Femur (tissue), 1 donor: ENCODE data around the gene SEM1.
"Not testable (repeated sequence)": the region's sequence is repeated elsewhere in the genome, so short reads cannot be mapped to it uniquely, and the experiment has no call there.

ENCODE experiments used
- DNase-seq: peaks from one replicate; pipeline ENCODE4 v3.0.0-alpha.2; 2017

Gene SEM1

GRCh38 chr7:96700516-96700915 is 9.1 kb downstream of the SEM1 start:
- DNase-seq: no peak

- DNase-seq: no peak
These were observed 10.3 kb downstream of the SEM1 start for GRCh38 chr7:96699219-96699871.

GRCh38 chr7:96698449-96698848 is 11.2 kb downstream of the SEM1 start:
- not testable (repeated sequence) for DNase-seq

GRCh38 chr7:96697822-96698221 is 11.8 kb downstream of the SEM1 start:
- DNase-seq: no peak

GRCh38 chr7:96695581-96695980 is 14.1 kb downstream of the SEM1 start:
- no peak for DNase-seq

GRCh38 chr7:96694082-96694481 is 15.6 kb downstream of the SEM1 start:
- no peak for DNase-seq

DNA sequence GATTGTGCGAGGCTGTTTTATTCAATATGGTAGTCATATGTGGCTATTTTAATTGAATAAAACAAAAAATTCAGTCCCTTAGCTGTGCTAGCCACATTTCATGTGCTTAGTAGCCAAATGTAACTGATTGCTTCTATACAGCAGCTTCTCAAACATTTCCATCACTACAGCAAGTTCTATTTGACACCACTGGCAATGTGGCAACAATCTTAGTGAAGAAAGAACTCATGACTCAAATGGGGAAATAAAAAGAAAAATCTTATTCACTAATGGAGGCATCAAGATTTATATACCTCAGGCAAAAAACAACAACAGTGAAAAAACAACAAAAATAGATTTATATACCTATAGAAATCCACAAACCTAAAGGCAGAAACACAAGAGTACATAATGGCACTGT is 17.9 kb downstream of the SEM1 start:
- DNase-seq: no peak

DNA sequence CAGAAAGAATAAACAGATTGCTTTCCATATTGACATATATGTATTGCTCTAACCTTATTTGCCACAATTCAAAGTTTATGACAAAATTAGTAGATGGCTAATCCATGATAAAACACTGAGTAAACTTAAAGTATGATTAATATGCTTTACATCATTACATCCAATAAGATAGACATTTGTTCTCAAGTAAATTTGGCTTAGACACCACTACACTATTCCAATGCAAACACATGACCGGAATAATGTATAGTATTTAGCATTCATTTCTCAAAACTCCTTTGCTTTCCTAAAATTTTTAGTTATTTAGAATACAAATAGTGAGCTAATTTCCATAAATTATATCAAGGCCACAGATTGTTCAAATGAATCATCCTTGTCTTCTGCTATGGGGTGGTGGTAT is 20.2 kb downstream of the SEM1 start:
- DNase-seq: no peak

- no peak for DNase-seq
These were observed 23.3 kb downstream of the SEM1 start for GRCh38 chr7:96686305-96686704.

DNA sequence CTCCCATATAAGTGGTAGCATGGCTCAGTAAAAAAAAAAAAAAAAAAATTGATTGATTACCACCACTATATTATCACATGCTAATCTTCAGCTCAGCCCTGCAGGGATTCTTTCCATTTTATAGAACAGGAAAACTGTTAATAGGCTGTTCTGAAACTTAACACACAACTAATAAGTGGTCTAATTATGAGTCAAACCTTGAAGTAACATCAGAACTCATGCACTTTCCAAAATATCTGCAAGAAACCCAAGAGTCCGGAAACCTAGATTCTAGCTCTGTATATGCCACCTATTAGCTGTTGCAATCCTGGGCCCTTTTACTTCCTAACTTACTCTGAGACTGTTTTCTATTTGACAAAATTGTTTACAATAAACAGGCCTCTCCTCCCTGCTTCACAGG is 23.9 kb downstream of the SEM1 start:
- no peak for DNase-seq

DNA sequence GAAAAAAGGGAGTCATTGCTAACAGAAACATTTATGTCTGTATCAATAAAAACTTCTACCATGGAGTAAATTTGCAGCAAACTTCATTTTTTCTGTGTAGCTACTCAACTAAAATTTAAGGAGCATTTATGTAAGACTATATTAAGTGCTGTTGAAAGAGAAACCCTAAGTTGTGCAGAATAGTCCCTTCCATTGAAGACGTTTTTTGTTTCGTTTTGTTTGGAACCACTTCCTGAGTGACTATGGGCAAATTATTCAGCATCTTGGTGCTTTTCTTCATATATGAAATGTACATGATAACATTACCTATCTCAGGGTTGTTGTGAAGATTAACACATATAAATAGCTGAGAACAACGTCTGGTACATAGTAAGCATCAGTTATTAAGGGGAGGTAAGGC is 24.3 kb downstream of the SEM1 start:
- DNase-seq: no peak

DNA sequence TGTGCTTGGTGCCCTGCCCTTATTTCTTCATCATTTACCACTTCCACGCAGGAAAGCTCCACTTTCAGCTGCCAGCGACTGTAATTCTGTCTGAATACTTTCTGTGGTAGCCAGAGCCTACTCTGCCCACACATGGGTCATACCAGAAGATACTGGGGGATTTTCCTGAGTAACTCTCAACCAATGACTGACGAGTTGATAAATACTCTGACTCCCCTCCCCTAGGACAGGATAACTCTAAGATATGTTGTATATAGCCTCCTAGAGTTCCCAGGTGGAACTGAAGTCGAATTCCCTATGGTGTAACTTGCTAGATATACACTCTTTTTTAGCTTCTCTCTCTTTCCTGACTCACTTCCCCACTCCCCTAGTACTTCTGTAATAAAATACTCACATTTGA is 29.8 kb downstream of the SEM1 start:
- DNase-seq: no peak

GRCh38 chr7:96676919-96677318 is 32.7 kb downstream of the SEM1 start:
- DNase-seq: no peak

DNA sequence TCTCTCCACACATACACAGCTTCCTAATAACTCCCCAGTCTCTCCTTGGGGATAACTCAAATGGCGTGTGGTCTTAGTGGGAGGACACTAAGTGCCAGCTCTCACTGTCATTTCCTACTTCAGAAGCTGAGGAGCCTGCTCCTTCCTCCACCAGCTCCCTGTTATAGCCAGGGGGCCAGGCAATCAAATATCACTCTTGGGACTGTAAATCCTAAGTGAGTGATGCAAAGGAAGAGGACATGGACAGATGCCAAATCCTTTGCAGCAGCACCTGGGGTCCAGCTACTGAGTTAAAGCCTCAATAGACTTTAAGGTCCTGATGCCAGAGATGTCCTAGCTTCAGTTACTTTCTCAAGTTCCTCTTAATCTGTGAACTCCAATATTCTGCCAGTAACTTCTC is 34.1 kb downstream of the SEM1 start:
- no peak for DNase-seq

DNA sequence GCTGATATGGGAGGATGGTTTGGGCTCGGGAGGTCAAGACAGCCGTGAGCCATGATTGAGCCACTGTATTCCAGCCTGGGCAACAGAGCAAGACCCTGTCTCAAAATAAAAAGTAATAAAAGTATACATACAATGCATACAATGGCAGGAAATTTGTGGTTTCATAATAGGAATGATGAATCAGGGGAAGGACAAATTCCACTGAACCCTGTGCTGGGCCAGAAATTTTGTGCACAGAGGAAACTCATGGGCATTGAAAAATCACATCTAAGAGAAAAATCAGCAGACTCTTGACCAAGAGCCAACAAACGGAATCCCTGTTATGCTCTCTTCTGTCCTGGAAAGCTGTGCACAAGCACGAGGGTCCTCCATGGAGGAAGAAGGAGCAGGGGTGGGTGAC is 35.1 kb downstream of the SEM1 start:
- DNase-seq: no peak

DNA sequence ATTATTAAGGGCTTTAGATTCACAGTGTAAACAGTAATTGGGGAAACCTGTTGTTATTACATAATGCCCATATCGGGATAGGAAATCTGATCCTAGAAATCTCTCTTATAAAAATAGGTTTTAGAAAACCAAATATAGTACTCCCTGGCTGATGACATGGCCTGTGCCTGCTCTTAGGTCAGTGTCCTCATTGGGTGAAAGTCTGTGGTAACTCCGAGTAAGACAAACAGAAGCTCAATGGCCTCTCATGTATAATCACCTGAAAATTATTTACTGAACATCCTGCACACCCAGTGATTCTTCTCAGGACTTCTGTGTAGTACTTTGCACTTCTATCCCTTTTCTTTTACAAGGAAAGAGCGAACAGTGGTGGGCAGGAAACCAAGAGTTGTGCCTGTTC is 37.8 kb downstream of the SEM1 start:
- no peak for DNase-seq

DNA sequence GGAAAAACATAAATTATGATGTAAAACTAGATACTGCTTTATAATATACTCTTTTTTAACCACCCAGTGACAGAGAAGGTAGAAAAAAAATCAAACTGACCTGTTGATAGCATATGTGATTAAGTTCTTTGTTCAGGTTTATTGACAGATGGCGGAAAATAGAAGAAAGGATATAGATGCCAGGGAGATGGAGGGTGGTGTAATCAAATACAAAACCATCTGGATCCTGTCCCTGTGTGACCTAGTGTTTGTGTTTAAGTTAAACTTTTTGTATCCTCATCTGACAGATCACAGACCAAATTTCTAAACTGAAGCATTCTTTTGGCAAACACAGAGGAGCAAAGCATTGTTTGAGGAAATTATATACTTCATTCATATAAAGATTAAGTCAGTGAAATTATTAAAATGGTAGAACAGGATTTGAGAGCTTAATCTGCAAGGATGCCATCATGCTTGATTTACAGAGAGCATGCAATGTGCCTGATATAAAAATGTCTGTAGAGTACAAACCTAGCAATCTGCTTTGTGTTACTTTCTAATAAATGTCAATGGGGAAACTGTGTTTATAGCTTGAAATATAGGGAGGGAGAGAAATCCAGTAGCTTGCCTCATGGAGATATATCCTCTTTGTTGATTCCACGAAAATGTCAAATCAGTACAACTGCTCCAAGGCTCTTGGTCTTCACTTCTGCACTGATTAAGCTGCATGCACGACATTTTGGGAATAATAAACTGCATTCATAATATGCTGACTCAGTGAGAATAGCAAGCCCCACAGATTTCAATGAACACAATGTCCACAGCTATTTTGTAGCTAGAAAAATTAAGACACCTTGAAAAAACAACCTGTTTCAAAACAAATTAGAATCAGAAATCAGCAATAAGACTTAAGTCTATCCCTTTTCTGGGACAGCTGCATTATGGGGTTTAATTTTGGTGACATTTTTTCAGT is 39.0 kb downstream of the SEM1 start:
- no peak for DNase-seq

GRCh38 chr7:96669812-96670211 is 39.8 kb downstream of the SEM1 start:
- DNase-seq: no peak

DNA sequence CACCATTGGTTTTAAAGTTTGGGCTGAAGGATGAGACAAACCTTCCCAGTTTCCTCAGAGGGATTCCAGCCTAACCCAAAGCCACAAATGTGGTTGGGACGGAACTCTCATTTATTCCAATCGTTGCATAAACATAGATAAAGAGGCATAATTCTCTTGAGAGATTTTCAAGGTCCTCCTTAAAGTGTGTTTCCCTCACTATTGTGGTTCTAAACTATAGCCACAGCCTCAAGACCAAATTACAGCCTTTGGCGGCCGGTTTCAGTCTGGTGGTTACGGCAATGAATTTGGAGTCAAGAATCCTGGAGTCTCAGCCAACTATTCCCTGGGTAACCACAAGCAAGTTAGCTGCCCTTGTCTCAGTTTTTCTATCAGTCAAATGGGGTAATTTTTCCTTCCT is 42.6 kb downstream of the SEM1 start:
- DNase-seq: peak; percentile 71

- DNase-seq: no peak
These were observed 44.0 kb downstream of the SEM1 start for GRCh38 chr7:96665689-96666088.

- no peak for DNase-seq
These were observed 44.9 kb downstream of the SEM1 start for GRCh38 chr7:96664793-96665192.

GRCh38 chr7:96663871-96664445 is 45.7 kb downstream of the SEM1 start:
- DNase-seq: no peak

DNA sequence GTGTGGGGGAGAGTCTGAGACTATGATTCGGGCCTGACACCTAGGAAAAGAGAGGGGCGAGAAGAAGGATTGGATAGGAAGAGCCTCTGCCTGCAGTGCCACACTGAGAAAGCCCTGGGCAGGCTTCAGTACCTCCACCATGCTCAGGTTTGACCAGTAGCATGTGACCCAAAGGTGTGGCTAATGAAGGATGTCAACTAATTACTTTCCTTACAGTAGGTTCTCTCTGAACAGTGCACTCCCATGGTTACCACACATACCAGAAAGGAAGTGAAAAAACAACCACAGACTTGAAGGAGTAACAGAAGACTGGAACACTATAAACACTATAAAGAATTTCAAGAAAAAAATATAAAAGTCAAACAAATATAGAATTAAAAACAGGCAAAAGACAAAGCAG is 46.2 kb downstream of the SEM1 start:
- no peak for DNase-seq

GRCh38 chr7:96662151-96662550 is 47.5 kb downstream of the SEM1 start:
- DNase-seq: not testable (repeated sequence)
